ENCODE measurements around the gene IL17D.

DNA sequence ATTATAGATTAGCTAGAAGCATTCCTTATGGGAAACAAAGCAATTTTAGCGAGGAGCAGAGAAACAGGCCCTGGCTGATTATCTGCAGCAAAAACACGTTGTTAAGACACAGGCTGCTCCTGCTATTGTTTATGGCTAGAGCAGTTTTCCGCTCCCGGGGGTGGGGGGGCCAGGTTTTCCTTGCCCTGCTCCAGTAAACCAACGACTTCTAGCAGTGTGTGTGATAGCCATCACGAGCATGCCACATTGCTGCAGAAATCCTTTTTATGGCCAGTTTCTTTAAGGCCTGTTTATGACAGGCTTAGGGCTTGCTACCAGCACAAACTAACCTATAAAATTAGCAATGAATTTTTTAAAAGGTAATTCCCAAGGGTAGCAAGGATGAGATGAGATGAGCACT lies 18.4 kb upstream of the IL17D start:
- TF ChIP-seq, protein P1, sequence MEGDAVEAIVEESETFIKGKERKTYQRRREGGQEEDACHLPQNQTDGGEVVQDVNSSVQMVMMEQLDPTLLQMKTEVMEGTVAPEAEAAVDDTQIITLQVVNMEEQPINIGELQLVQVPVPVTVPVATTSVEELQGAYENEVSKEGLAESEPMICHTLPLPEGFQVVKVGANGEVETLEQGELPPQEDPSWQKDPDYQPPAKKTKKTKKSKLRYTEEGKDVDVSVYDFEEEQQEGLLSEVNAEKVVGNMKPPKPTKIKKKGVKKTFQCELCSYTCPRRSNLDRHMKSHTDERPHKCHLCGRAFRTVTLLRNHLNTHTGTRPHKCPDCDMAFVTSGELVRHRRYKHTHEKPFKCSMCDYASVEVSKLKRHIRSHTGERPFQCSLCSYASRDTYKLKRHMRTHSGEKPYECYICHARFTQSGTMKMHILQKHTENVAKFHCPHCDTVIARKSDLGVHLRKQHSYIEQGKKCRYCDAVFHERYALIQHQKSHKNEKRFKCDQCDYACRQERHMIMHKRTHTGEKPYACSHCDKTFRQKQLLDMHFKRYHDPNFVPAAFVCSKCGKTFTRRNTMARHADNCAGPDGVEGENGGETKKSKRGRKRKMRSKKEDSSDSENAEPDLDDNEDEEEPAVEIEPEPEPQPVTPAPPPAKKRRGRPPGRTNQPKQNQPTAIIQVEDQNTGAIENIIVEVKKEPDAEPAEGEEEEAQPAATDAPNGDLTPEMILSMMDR (IDR thresholded peaks at IDR 0.05): no peak
- no peak for TF ChIP-seq POLR2A (IDR thresholded peaks at IDR 0.05)

All from body of pancreas (tissue), 4 donors.